NT2/D1 (cell line): ENCODE measurements around the gene PAPLN.
"Not testable (repeated sequence)": the region's sequence is repeated elsewhere in the genome, so short reads cannot be mapped to it uniquely, and the experiment has no call there.

Experiments used
- DNase-seq: peaks from one replicate; pipeline ENCODE4 v3.0.0-alpha.2; 2011; ENCODE audit warnings: low read depth, low spot score
- H3K27me3 ChIP-seq: 2 replicates; pipeline ENCODE4 v1.6.0; 2011; ENCODE audit warnings: mild to moderate bottlenecking; ENCODE audit not compliant: insufficient read length, insufficient read depth
- H3K36me3 ChIP-seq: 2 replicates; pipeline ENCODE4 v1.6.1; 2011; ENCODE audit warnings: mild to moderate bottlenecking, low read length, mixed read lengths; ENCODE audit not compliant: insufficient read depth, insufficient read length
- H3K4me1 ChIP-seq: 2 replicates; pipeline ENCODE4 v1.5.1; 2011; ENCODE audit not compliant: insufficient read depth, insufficient read length
- H3K4me3 ChIP-seq: 2 replicates; pipeline ENCODE4 v1.5.1; 2011; ENCODE audit warnings: low read depth; ENCODE audit not compliant: insufficient read length
- H3K9ac ChIP-seq: 2 replicates; pipeline ENCODE4 v1.6.0; 2011; ENCODE audit warnings: low read depth; ENCODE audit not compliant: insufficient read length
- H3K9me3 ChIP-seq: 2 replicates; pipeline ENCODE4 v1.5.1; 2011; ENCODE audit warnings: mild to moderate bottlenecking, low read length; ENCODE audit not compliant: insufficient read depth
- SUZ12 ChIP-seq: IDR thresholded peaks from 2 replicates; pipeline ENCODE4 v1.6.1; 2011; ENCODE audit not compliant: insufficient read length, insufficient read depth; ENCODE audit errors: extremely low read depth
- YY1 ChIP-seq: IDR thresholded peaks from 2 replicates; pipeline ENCODE4 v1.6.1; 2011; ENCODE audit not compliant: insufficient read length, insufficient read depth
- ZNF274 ChIP-seq: IDR thresholded peaks from 2 replicates; pipeline ENCODE4 v1.6.1; 2011; ENCODE audit warnings: mild to moderate bottlenecking, low read depth, low read length

The PAPLN gene, protein sequence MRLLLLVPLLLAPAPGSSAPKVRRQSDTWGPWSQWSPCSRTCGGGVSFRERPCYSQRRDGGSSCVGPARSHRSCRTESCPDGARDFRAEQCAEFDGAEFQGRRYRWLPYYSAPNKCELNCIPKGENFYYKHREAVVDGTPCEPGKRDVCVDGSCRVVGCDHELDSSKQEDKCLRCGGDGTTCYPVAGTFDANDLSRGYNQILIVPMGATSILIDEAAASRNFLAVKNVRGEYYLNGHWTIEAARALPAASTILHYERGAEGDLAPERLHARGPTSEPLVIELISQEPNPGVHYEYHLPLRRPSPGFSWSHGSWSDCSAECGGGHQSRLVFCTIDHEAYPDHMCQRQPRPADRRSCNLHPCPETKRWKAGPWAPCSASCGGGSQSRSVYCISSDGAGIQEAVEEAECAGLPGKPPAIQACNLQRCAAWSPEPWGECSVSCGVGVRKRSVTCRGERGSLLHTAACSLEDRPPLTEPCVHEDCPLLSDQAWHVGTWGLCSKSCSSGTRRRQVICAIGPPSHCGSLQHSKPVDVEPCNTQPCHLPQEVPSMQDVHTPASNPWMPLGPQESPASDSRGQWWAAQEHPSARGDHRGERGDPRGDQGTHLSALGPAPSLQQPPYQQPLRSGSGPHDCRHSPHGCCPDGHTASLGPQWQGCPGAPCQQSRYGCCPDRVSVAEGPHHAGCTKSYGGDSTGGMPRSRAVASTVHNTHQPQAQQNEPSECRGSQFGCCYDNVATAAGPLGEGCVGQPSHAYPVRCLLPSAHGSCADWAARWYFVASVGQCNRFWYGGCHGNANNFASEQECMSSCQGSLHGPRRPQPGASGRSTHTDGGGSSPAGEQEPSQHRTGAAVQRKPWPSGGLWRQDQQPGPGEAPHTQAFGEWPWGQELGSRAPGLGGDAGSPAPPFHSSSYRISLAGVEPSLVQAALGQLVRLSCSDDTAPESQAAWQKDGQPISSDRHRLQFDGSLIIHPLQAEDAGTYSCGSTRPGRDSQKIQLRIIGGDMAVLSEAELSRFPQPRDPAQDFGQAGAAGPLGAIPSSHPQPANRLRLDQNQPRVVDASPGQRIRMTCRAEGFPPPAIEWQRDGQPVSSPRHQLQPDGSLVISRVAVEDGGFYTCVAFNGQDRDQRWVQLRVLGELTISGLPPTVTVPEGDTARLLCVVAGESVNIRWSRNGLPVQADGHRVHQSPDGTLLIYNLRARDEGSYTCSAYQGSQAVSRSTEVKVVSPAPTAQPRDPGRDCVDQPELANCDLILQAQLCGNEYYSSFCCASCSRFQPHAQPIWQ

DNA sequence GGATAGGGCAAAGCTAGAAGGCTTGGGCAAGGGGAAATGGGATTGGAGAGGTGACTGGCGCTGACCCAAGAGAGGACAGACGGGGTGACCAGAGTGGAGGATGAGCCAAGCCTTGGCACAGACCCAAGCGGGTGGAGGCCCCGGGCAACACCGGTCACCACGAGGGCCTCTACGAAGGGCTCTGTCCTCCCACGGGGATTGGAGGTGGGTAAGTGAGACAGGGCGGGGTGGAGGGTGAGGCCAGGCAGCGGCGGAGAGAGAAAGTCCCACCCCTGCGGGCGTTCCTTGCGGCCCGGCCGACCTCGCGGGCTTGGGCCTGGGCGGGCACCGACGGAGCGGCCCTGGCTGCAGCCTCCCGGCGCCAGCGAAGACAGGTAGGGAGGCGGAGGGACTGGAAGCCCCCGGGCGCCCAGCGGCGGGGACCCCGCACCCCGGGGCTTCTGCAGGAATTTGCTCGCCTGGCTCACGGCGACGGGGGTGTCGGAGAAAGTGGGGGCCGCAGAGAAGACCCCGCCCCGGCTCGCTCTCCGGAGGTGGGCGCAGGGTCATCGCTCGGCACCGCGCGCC, at the start of gene PAPLN:
Gene PAPLN, plus strand, starts transcription at position 288 of the 567 bp plus-strand sequence. CDS start 2,273 bp downstream, outside the sequence.
- Histone ChIP-seq H3K9ac (peak within 1 kb of the TSS; percentile 74), H3K4me1 (peaks cover 32% of the 10 kb centered on the region), H3K9me3 (no peaks in the 10 kb centered on the region), H3K27me3 (peaks cover 63% of the 10 kb centered on the region), H3K4me3 (peak within 1 kb of the TSS; percentile 44), H3K36me3 (no peaks in the 10 kb centered on the region)
- TF ChIP-seq SUZ12: peak; percentile 21
- TF ChIP-seq ZNF274: no peak
- DNase-seq: no peak

DNA sequence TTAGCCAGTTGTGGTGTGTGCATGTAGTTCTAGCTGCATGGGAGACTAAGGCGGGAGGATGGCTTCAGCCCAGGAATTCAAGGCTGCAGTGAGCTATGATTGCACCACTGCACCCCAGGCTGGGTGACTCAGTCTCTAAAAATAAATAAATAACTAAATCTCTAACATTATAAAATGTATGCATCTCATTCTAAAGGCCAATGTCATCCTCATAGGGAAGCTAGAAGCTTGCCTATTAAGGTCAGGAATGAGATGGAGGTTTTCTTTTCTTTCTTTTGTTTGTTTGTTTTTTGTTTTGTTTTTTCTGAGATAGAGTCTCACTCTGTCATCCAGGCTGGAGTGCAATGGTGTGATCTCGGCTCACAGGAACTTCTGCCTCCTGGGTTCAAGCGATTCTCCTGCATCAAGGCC, 48.8 kb upstream of the PAPLN start:
- no peaks in the 10 kb centered on the region for H3K9me3 ChIP-seq
- H3K4me3 ChIP-seq: no peak overlapping the region
- H3K9ac ChIP-seq: no peak overlapping the region
- TF ChIP-seq ZNF274: no peak
- TF ChIP-seq YY1: no peak
- no peak for TF ChIP-seq SUZ12
- DNase-seq: no peak
- no peaks in the 10 kb centered on the region for H3K27me3 ChIP-seq
- no peaks in the 10 kb centered on the region for H3K4me1 ChIP-seq
- H3K36me3 ChIP-seq: peaks cover 28% of the 10 kb centered on the region

DNA sequence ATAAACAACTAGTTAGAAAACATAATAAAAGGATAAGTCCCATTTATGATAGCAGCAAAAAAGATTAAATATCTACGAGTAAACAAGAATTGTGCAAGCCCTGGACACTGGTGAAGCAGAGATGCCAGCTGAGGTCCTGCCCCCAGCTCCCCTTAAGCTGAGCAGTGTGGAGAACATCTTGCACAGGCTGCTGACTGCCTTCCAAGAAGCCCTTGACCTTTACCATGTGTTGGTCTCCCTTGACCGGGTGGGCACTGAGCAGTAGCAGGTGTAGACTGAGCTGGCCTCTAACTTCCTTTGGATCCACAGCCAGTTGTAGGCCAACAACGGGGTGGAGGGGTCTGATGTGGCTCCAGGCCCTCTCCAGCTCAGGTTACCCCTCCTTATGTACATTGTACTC, 47.7 kb upstream of the PAPLN start:
- Histone ChIP-seq H3K36me3 (peaks cover 35% of the 10 kb centered on the region), H3K4me3 (no peak overlapping the region), H3K9me3 (no peaks in the 10 kb centered on the region), H3K4me1 (no peaks in the 10 kb centered on the region), H3K27me3 (no peaks in the 10 kb centered on the region), H3K9ac (no peak overlapping the region)
- TF ChIP-seq YY1 (no peak), ZNF274 (no peak), SUZ12 (no peak)
- no peak for DNase-seq

DNA sequence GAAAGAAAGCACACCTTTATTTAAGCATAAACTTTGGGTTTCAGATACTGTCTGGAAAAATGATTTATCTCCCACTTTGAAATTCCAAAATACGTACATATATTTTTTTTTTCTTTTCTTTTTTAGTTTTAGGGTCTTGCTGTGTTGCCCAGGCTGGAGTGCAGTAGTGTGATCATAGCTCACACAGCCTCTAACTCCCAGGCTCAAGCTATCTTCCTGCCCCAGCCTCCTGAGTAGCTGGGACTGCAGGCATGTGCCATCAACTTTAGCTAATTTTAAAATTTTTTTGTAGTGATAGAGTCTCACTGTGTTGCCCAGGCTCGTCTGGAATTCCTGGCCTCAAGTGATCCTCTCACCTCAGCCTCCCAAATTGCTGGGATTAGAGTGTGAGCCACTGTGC, 45.9 kb upstream of the PAPLN start:
- H3K9ac ChIP-seq: no peak overlapping the region
- H3K9me3 ChIP-seq: no peaks in the 10 kb centered on the region
- peaks cover 35% of the 10 kb centered on the region for H3K36me3 ChIP-seq
- no peak for DNase-seq
- TF ChIP-seq ZNF274: no peak
- no peak for TF ChIP-seq SUZ12
- no peak for TF ChIP-seq YY1
- no peaks in the 10 kb centered on the region for H3K27me3 ChIP-seq
- no peaks in the 10 kb centered on the region for H3K4me1 ChIP-seq
- H3K4me3 ChIP-seq: no peak overlapping the region

DNA sequence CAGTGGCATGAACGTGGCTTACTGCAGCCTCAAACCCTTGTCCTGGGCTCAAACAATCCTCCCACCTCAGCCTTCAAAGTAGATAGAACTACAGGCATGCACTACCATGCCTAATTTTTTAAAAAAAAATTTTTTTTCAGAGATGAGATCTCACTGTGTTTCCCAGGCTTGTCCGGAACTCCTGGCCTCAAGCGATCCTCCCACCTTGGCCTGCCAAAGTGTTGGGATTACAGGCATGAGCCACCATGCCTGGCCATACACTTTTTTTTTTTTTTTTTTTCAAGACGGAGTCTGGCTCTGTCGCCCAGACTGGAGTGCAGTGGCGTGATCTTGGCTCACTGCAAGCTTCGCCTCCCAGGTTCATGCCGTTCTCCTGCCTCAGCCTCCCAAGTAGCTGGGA, 43.0 kb upstream of the PAPLN start:
- not testable (repeated sequence) for H3K9me3 ChIP-seq, H3K9ac ChIP-seq, H3K4me1 ChIP-seq, H3K27me3 ChIP-seq, DNase-seq, H3K4me3 ChIP-seq
- peaks cover 40% of the 10 kb centered on the region for H3K36me3 ChIP-seq

DNA sequence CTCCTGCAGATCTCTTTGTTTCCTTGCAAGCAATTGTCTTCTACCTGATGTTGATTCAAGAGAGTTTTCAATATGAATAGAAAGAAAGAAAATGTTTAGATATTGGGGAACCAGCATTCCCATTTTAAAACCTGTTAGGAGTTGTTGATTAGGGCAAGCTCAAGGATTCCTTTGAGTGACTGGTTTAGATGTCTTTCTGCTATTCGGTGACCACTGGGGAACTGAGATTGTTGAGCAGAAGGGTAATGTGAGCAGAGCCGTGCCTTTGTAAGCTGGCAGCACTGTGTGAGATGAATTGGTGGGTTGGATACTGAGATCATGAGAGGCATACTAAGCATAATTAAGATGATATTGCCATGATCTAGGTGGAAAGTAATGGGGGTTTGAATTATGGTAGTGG, 39.1 kb upstream of the PAPLN start:
- Histone ChIP-seq H3K9ac (no peak overlapping the region), H3K4me1 (no peaks in the 10 kb centered on the region), H3K9me3 (no peaks in the 10 kb centered on the region), H3K4me3 (no peak overlapping the region), H3K27me3 (no peaks in the 10 kb centered on the region), H3K36me3 (peaks cover 18% of the 10 kb centered on the region)
- peak; percentile 2 for DNase-seq
- TF ChIP-seq ZNF274 (no peak), SUZ12 (no peak), YY1 (no peak)

DNA sequence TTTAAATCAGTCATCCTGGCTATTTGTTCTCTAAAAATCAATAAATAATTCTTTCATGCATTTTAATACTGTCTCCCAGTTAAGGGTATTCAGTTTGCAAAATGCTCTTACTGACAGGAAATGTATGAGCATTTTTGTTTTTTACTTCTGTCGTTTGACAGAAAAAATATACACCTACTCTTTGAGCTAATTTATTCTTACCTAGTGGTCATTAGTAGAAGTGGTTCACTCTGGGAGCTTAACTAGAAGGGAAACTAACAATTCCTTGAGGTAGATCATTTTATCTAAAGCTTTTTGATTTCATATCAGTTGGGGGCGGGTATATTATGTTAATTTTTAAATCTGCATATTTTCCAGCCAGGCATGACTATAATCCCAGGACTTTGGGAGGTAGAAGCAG, 33.8 kb upstream of the PAPLN start:
- peaks cover 40% of the 10 kb centered on the region for H3K36me3 ChIP-seq
- no peak for DNase-seq
- TF ChIP-seq ZNF274 (no peak), YY1 (no peak), SUZ12 (no peak)
- no peak overlapping the region for H3K4me3 ChIP-seq
- H3K27me3 ChIP-seq: no peaks in the 10 kb centered on the region
- no peaks in the 10 kb centered on the region for H3K4me1 ChIP-seq
- peaks cover 13% of the 10 kb centered on the region; the same call in 1 of the 2 replicates for H3K9me3 ChIP-seq
- no peak overlapping the region for H3K9ac ChIP-seq
